CD4-positive, alpha-beta memory T cell (primary cell): ENCODE results near the gene SLC38A8. TPM values are rescaled to one million over a fixed set of nuclear protein-coding genes. Genes with fewer than 3 reads are reported as not detected.
A peak's percentile ranks its signal among the peaks of the same experiment; 100 is the strongest.

ENCODE experiments used
- CTCF ChIA-PET: fragments of 350-600 bp; sonication (Branson Sonifier 250); formaldehyde crosslinking; loops from one replicate; lab custom pipeline; 2021; ENCODE audit warnings: inconsistent platforms; ENCODE audit not compliant: partially characterized antibody; lab: Charles Lee
- POLR2A ChIA-PET: fragments of 350-600 bp; sonication (Branson Sonifier 250); formaldehyde crosslinking; loops from one replicate; lab custom pipeline; 2021; ENCODE audit not compliant: partially characterized antibody; lab: Charles Lee
- DNase-seq, 5 donors: peaks; one replicate each; pipeline versions ENCODE4 v3.0.0 to v3.0.0-alpha.2; 2020 to 2022; ENCODE audit warnings: mixed read lengths in 1 of 5
- H3K27ac ChIP-seq: one replicate; pipeline ENCODE4 v1.7.0; 2013; ENCODE audit warnings: low read depth, low read length
- H3K27me3 ChIP-seq: 2 replicates; pipeline ENCODE4 v1.7.0; 2013; ENCODE audit warnings: mild to moderate bottlenecking, low read length, moderate library complexity; ENCODE audit not compliant: insufficient read depth
- H3K36me3 ChIP-seq: 2 replicates; pipeline ENCODE4 v1.7.0; 2013; ENCODE audit warnings: mild to moderate bottlenecking, low read length, moderate library complexity; ENCODE audit not compliant: insufficient read depth
- H3K4me1 ChIP-seq: 2 replicates; pipeline ENCODE4 v1.7.0; 2013; ENCODE audit warnings: mild to moderate bottlenecking, low read length, moderate library complexity; ENCODE audit not compliant: insufficient read depth
- H3K4me3 ChIP-seq, 2 donors: one replicate each; pipeline ENCODE4 v1.7.0; 2013; ENCODE audit warnings: low read length in 2 of 2, mild to moderate bottlenecking in 1 of 2
- H3K9me3 ChIP-seq, 2 donors: one replicate each; pipeline ENCODE4 v1.7.0; 2013; ENCODE audit warnings: low read length in 2 of 2, control low read depth in 1 of 2; ENCODE audit not compliant: control insufficient read depth in 1 of 2
- H3K27ac Mint-ChIP-seq, 7 donors: one replicate each; pipeline ENCODE4 v1.8.0; 2020 to 2021; ENCODE audit warnings: mixed read lengths in 7 of 7, mild to moderate bottlenecking in 6 of 7, inconsistent platforms in 3 of 7, moderate library complexity in 3 of 7
- H3K27me3 Mint-ChIP-seq, 2 donors: one replicate each; pipeline ENCODE4 v1.8.0; 2020 to 2021; ENCODE audit warnings: mixed read lengths in 2 of 2
- H3K36me3 Mint-ChIP-seq, 2 donors: one replicate each; pipeline ENCODE4 v1.8.0; 2020 to 2021; ENCODE audit warnings: mixed read lengths in 2 of 2, inconsistent platforms in 1 of 2, mild to moderate bottlenecking in 1 of 2
- H3K4me1 Mint-ChIP-seq, 4 donors: one replicate each; pipeline ENCODE4 v1.8.0; 2020 to 2021; ENCODE audit warnings: mixed read lengths in 4 of 4, mild to moderate bottlenecking in 1 of 4
- H3K4me3 Mint-ChIP-seq, 8 donors: one replicate each; pipeline ENCODE4 v1.8.0; 2020 to 2021; ENCODE audit warnings: mixed read lengths in 8 of 8, mild to moderate bottlenecking in 7 of 8, moderate library complexity in 6 of 8, inconsistent platforms in 3 of 8
- H3K9me3 Mint-ChIP-seq, 8 donors: one replicate each; pipeline ENCODE4 v1.8.0; 2020 to 2021; ENCODE audit warnings: mixed read lengths in 8 of 8, mild to moderate bottlenecking in 5 of 8, inconsistent platforms in 3 of 8, moderate library complexity in 1 of 8
- intact Hi-C: fragments of 100-400 bp; cut with micrococcal nuclease; formaldehyde crosslinking; loops from one replicate; pipeline ENCODE4 v1.15.1; 2023
- polyA plus RNA-seq, 2 donors: library from polyadenylated mRNA; unstranded; fragments of 300-500 nt; fragmentation: Illumina TruSeq; gene quantifications; one replicate each; pipeline ENCODE4 v1.2.3, GENCODE V29; 2021
- total RNA-seq, 2 experiments: library from RNA; stranded (reverse); gene quantifications; one replicate each; pipeline ENCODE4 v1.2.3, GENCODE V29; 2021

SLC38A8 gene
- total and polyA plus RNA-seq, 4 experiments from 2014 or later: not detected

GRCh38 chr16:84071121-84071520, 28.5 kb upstream of the SLC38A8 start:
- ChIA-PET POLR2A (no interaction called here), CTCF (interaction anchor here (1.1 to 1.4 kb wide), 2 partner anchors 14 to 17 kb away, joined by 3 to 5 read pairs; no protein-coding TSS in a partner anchor)
- H3K4me1 ChIP-seq: no peaks in the 10 kb centered on the region
- H3K4me3 ChIP-seq: no peak overlapping the region
- H3K4me3 Mint-ChIP-seq: no peak overlapping the region
- no peak overlapping the region for H3K27ac ChIP-seq
- H3K27ac Mint-ChIP-seq: peak overlapping the region in 2 of 7 donors; percentile 21 to 47
- intact Hi-C loops: no loop called here
- no peaks in the 10 kb centered on the region for H3K27me3 ChIP-seq
- H3K9me3 ChIP-seq: no peaks in the 10 kb centered on the region
- DNase-seq: no peak
- H3K27me3 Mint-ChIP-seq: no peaks in the 10 kb centered on the region
- H3K4me1 Mint-ChIP-seq: no peaks in the 10 kb centered on the region
- H3K36me3 ChIP-seq: peaks cover 79% of the 10 kb centered on the region
- H3K36me3 Mint-ChIP-seq: peaks cover 61 to 79% of the 10 kb centered on the region in 2 donors
- no peaks in the 10 kb centered on the region for H3K9me3 Mint-ChIP-seq

GRCh38 chr16:84069540-84069939, 26.9 kb upstream of the SLC38A8 start:
- H3K27ac Mint-ChIP-seq: peak overlapping the region in 1 of 7 donors; percentile 82
- no peak for DNase-seq
- H3K4me1 Mint-ChIP-seq: no peaks in the 10 kb centered on the region
- H3K9me3 Mint-ChIP-seq: no peaks in the 10 kb centered on the region
- H3K27me3 Mint-ChIP-seq: no peaks in the 10 kb centered on the region
- no peaks in the 10 kb centered on the region for H3K9me3 ChIP-seq
- no peak overlapping the region for H3K4me3 ChIP-seq
- intact Hi-C loops: no loop called here
- H3K4me1 ChIP-seq: no peaks in the 10 kb centered on the region
- peaks cover 75% of the 10 kb centered on the region for H3K36me3 ChIP-seq
- no peak overlapping the region for H3K4me3 Mint-ChIP-seq
- H3K36me3 Mint-ChIP-seq: peaks cover 52 to 76% of the 10 kb centered on the region in 2 donors
- H3K27me3 ChIP-seq: no peaks in the 10 kb centered on the region
- POLR2A ChIA-PET: interaction anchor here (0.7 to 0.9 kb wide), 2 partner anchors 8 to 106 kb away, joined by 3 to 4 read pairs; no protein-coding TSS in a partner anchor
- no peak overlapping the region for H3K27ac ChIP-seq
- CTCF ChIA-PET: interaction anchor here (1.3 to 4.6 kb wide), 2 partner anchors 9 to 15 kb away, joined by 7 to 40 read pairs; no protein-coding TSS in a partner anchor

DNA sequence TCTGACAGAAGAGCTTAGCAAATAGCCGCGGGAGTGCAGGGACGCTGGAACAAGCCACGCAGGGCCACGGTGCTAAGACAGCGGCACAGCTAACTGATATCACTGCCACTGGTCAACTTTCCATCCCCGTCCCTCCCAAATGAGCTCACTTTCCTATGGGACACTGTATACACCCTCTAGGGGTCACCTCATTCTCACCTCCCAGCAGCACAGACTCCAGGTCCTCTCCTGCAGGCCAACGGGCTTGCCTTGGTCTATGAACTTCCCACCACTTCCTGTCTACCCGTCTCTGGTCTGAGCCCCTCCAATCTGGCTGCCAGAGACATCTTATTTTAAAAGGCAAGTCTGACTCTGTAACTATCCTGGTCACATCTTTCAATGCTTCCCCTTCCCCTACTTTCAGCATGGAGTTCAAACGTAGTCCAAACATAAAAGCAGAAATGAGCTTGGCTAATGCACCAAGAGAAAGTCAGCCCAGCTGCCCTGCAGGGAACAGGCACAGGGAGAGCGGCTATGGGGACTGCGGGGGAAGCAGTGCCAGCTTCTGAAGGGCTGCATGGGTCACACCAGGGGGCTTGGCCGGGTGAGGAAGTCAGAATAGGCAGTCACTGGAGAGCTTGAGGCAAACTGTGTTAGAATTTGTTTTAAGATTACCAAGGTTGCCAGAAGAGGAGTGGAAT, 26.3 kb upstream of the SLC38A8 start:
- Histone ChIP-seq H3K4me1 (no peaks in the 10 kb centered on the region), H3K27me3 (no peaks in the 10 kb centered on the region), H3K9me3 (no peaks in the 10 kb centered on the region), H3K4me3 (no peak overlapping the region), H3K27ac (no peak overlapping the region), H3K36me3 (peaks cover 73% of the 10 kb centered on the region)
- H3K27ac Mint-ChIP-seq: no peak overlapping the region
- POLR2A ChIA-PET: interaction anchor here (0.7 to 0.9 kb wide), 2 partner anchors 9 to 107 kb away, joined by 3 to 4 read pairs; no protein-coding TSS in a partner anchor
- peaks cover 0 to 1% (median 0%) of the 10 kb centered on the region in 4 donors for H3K4me1 Mint-ChIP-seq
- no peak overlapping the region for H3K4me3 Mint-ChIP-seq
- H3K9me3 Mint-ChIP-seq: no peaks in the 10 kb centered on the region
- H3K27me3 Mint-ChIP-seq: no peaks in the 10 kb centered on the region
- intact Hi-C loops: no loop called here
- CTCF ChIA-PET: interaction anchor here (1.4 to 4.6 kb wide), 2 partner anchors 9 to 16 kb away, joined by 4 to 40 read pairs; no protein-coding TSS in a partner anchor
- no peak for DNase-seq
- H3K36me3 Mint-ChIP-seq: peaks cover 51 to 76% of the 10 kb centered on the region in 2 donors

DNA sequence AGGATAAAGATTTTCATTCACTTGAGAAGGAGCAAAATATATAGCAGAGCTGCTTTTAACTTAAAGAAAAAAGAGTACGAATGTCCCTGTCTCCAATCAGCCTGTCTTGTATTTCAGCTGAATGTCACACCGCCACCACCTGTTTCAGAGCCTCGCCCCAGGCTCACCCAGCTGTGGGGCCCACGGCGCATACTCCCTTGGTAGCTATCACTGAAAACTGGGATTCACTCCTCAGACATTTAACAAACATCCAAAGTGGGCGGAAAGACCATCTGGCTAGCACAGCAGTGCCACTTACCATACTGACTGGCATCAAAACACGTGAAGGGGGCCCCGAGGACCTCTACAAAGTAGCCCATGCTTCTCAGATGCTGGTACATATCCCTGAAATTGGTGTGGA, 25.4 kb upstream of the SLC38A8 start:
- intact Hi-C loops: no loop called here
- CTCF ChIA-PET: interaction anchor here (1.4 to 4.6 kb wide), 2 partner anchors 9 to 17 kb away, joined by 4 to 40 read pairs; no protein-coding TSS in a partner anchor
- H3K27ac Mint-ChIP-seq: peak overlapping the region in 1 of 7 donors; percentile 46

DNA sequence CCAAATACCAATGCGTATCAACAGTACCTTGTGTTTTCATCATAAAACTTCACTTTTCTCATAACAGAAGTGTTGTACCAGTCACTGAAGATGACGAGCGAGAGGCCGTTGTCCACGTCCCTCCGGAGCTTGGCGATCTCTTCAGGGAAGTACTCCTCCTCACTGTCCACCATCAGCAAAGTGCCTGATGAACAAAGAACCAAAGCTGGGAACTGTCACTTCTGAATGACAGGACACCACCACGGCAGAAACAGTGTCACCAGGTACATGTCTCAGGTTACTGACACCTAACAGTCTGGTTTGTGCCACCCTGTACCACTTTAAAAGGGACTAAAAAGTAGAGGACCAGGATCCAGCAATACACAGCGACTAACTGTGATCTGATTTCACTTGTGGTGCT, 25.0 kb upstream of the SLC38A8 start:
- no peak overlapping the region for H3K4me3 Mint-ChIP-seq

More for the DNA sequence above, 25.4 kb upstream of the SLC38A8 start:
- Histone ChIP-seq H3K27ac (no peak overlapping the region), H3K4me1 (no peaks in the 10 kb centered on the region), H3K27me3 (no peaks in the 10 kb centered on the region), H3K9me3 (no peaks in the 10 kb centered on the region), H3K4me3 (no peak overlapping the region), H3K36me3 (peaks cover 76% of the 10 kb centered on the region)
- H3K27me3 Mint-ChIP-seq: no peaks in the 10 kb centered on the region
- no peak for DNase-seq
- peaks cover 0 to 3% (median 0%) of the 10 kb centered on the region in 4 donors for H3K4me1 Mint-ChIP-seq
- POLR2A ChIA-PET: no interaction called here
- no peak overlapping the region for H3K4me3 Mint-ChIP-seq
- H3K36me3 Mint-ChIP-seq: peaks cover 57 to 79% of the 10 kb centered on the region in 2 donors
- no peaks in the 10 kb centered on the region for H3K9me3 Mint-ChIP-seq

GRCh38 chr16:84065536-84066132, 23.0 kb upstream of the SLC38A8 start:
- Histone ChIP-seq H3K27me3 (no peaks in the 10 kb centered on the region), H3K9me3 (no peaks in the 10 kb centered on the region), H3K4me3 (no peak overlapping the region), H3K27ac (no peak overlapping the region), H3K4me1 (no peaks in the 10 kb centered on the region), H3K36me3 (peaks cover 84% of the 10 kb centered on the region)
- CTCF ChIA-PET: interaction anchor here (0.5 to 4.6 kb wide), 14 partner anchors 9 to 241 kb away, joined by 3 to 40 read pairs (median 5); partner anchors contain the start of gene TAF1C
- Mint-ChIP-seq H3K36me3 (peaks cover 54 to 80% of the 10 kb centered on the region in 2 donors), H3K9me3 (no peaks in the 10 kb centered on the region), H3K27me3 (no peaks in the 10 kb centered on the region), H3K27ac (no peak overlapping the region), H3K4me1 (peaks cover 0 to 6% (median 4%) of the 10 kb centered on the region in 4 donors), H3K4me3 (no peak overlapping the region)
- intact Hi-C loops: no loop called here
- peak in 2 of 5 donors; percentile 5 to 15 for DNase-seq
- POLR2A ChIA-PET: no interaction called here

More for the DNA sequence above, 25.0 kb upstream of the SLC38A8 start:
- Histone ChIP-seq H3K4me1 (no peaks in the 10 kb centered on the region), H3K27me3 (no peaks in the 10 kb centered on the region), H3K36me3 (peaks cover 80% of the 10 kb centered on the region), H3K4me3 (no peak overlapping the region), H3K9me3 (no peaks in the 10 kb centered on the region), H3K27ac (no peak overlapping the region)
- intact Hi-C loops: no loop called here
- POLR2A ChIA-PET: no interaction called here
- H3K27ac Mint-ChIP-seq: peak overlapping the region in 1 of 7 donors; percentile 7
- H3K9me3 Mint-ChIP-seq: no peaks in the 10 kb centered on the region
- H3K36me3 Mint-ChIP-seq: peaks cover 61 to 82% of the 10 kb centered on the region in 2 donors
- peaks cover 0 to 5% (median 3%) of the 10 kb centered on the region in 4 donors for H3K4me1 Mint-ChIP-seq
- H3K27me3 Mint-ChIP-seq: no peaks in the 10 kb centered on the region
- CTCF ChIA-PET: interaction anchor here (1.4 to 4.6 kb wide), 2 partner anchors 10 to 17 kb away, joined by 4 to 40 read pairs; no protein-coding TSS in a partner anchor
- DNase-seq: no peak

DNA sequence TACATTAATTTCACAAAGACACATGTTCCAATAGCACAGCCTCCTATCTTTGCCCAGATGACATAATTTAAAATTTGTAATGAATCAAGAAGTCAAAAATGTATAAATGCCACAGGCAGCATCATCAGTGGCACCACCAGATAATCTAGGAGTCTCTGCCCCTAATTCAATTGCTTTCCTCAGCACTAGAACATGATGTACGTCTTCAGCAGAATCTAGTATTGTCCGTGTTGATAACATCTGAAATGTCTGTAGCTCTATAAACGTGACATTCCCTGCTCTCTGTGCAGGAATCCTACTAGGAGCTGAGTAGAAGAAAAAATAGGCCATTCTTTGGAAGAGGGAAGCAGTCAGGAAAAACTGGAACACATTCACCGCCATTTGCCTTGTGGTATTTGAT, 21.4 kb upstream of the SLC38A8 start:
- POLR2A ChIA-PET: no interaction called here
- Histone ChIP-seq H3K27me3 (no peaks in the 10 kb centered on the region), H3K36me3 (peaks cover 86% of the 10 kb centered on the region), H3K27ac (no peak overlapping the region), H3K9me3 (no peaks in the 10 kb centered on the region), H3K4me3 (no peak overlapping the region), H3K4me1 (no peaks in the 10 kb centered on the region)
- CTCF ChIA-PET: interaction anchor here (1.7 kb wide), 1 partner anchor 107 kb away, joined by 5 read pairs; no protein-coding TSS in a partner anchor
- DNase-seq: no peak
- Mint-ChIP-seq H3K27ac (no peak overlapping the region), H3K36me3 (peaks cover 57 to 85% of the 10 kb centered on the region in 2 donors), H3K4me3 (no peak overlapping the region), H3K4me1 (peaks cover 0 to 6% (median 4%) of the 10 kb centered on the region in 4 donors), H3K27me3 (no peaks in the 10 kb centered on the region), H3K9me3 (no peaks in the 10 kb centered on the region)
- intact Hi-C loops: no loop called here
